ENCODE measurements around the gene VPS13C. TPM values are rescaled to one million over a fixed set of nuclear protein-coding genes. Genes with fewer than 3 reads are reported as not detected.
A peak's percentile ranks its signal among the peaks of the same experiment; 100 is the strongest.

Gene VPS13C
- total RNA-seq, 1 experiment from 2014 or later = 180 TPM

- Histone ChIP-seq H3K27me3 (ENCODE audit: low read length) (no peaks in the 10 kb centered on the region), H3K36me3 (ENCODE audit: insufficient read depth, low read length) (peaks cover 52% of the 10 kb centered on the region), H4K20me1 (ENCODE audit: insufficient read depth, low read depth, low read length) (no peaks in the 10 kb centered on the region), H3K27ac (ENCODE audit: low read length) (no peak overlapping the region), H3K4me3 (ENCODE audit: low read length) (no peak overlapping the region), H3K4me1 (ENCODE audit: low read length) (no peaks in the 10 kb centered on the region), H3K9ac (ENCODE audit: low read length) (no peak overlapping the region), H3K9me2 (replicated peaks; ENCODE audit: insufficient read depth, low read length) (no peaks in the 10 kb centered on the region; the same call in 1 of the 2 replicates), H3K9me3 (ENCODE audit: low read length) (0 out of 2 replicates have a peak, but pooled peaks cover 2% of the 10 kb centered on the region), H2AFZ (ENCODE audit: low read length) (no peak overlapping the region), H3K79me2 (ENCODE audit: low read length) (peaks cover 39% of the 10 kb centered on the region), H3K4me2 (ENCODE audit: low read depth, low read length, poor library complexity, severe bottlenecking) (no peak overlapping the region)
- DNase-seq = no peak
Measured at GRCh38 chr15:61888074-61888780, 172.0 kb downstream of the VPS13C start.

GRCh38 chr15:61880084-61880483, 180.2 kb downstream of the VPS13C start:
- Histone ChIP-seq H3K9me2 (replicated peaks; ENCODE audit: insufficient read depth, low read length) (no peaks in the 10 kb centered on the region), H3K4me2 (ENCODE audit: low read depth, low read length, poor library complexity, severe bottlenecking) (no peak overlapping the region), H3K9me3 (ENCODE audit: low read length) (no peaks in the 10 kb centered on the region), H3K4me3 (ENCODE audit: low read length) (no peak overlapping the region), H2AFZ (ENCODE audit: low read length) (no peak overlapping the region), H4K20me1 (ENCODE audit: insufficient read depth, low read depth, low read length) (no peaks in the 10 kb centered on the region), H3K27ac (ENCODE audit: low read length) (no peak overlapping the region), H3K36me3 (ENCODE audit: insufficient read depth, low read length) (peaks cover 36% of the 10 kb centered on the region; the same call in 1 of the 2 replicates), H3K27me3 (ENCODE audit: low read length) (no peaks in the 10 kb centered on the region), H3K79me2 (ENCODE audit: low read length) (no peaks in the 10 kb centered on the region; the same call in 1 of the 2 replicates), H3K9ac (ENCODE audit: low read length) (no peak overlapping the region), H3K4me1 (ENCODE audit: low read length) (no peaks in the 10 kb centered on the region)
- DNase-seq = no peak

- H3K4me2 ChIP-seq (ENCODE audit: low read depth, low read length, poor library complexity, severe bottlenecking) = no peak overlapping the region
- no peak overlapping the region for H3K4me3 ChIP-seq (ENCODE audit: low read length)
- H3K27ac ChIP-seq (ENCODE audit: low read length) = no peak overlapping the region
- no peak overlapping the region for H3K9ac ChIP-seq (ENCODE audit: low read length)
- DNase-seq = no peak
- no peaks in the 10 kb centered on the region for H3K4me1 ChIP-seq (ENCODE audit: low read length)
- no peaks in the 10 kb centered on the region for H3K9me3 ChIP-seq (ENCODE audit: low read length)
- no peaks in the 10 kb centered on the region for H3K9me2 ChIP-seq (replicated peaks; ENCODE audit: insufficient read depth, low read length)
- H3K27me3 ChIP-seq (ENCODE audit: low read length) = no peaks in the 10 kb centered on the region
- H2AFZ ChIP-seq (ENCODE audit: low read length) = no peak overlapping the region
- no peaks in the 10 kb centered on the region for H4K20me1 ChIP-seq (ENCODE audit: insufficient read depth, low read depth, low read length)
- peaks cover 36% of the 10 kb centered on the region; the same call in 1 of the 2 replicates for H3K36me3 ChIP-seq (ENCODE audit: insufficient read depth, low read length)
- H3K79me2 ChIP-seq (ENCODE audit: low read length) = no peaks in the 10 kb centered on the region; the same call in 1 of the 2 replicates
Measured at GRCh38 chr15:61879219-61879618, 181.0 kb downstream of the VPS13C start.

GRCh38 chr15:61871926-61872522, 188.2 kb downstream of the VPS13C start:
- Histone ChIP-seq H3K79me2 (ENCODE audit: low read length) (peaks cover 6% of the 10 kb centered on the region; the same call in 1 of the 2 replicates), H3K9me3 (ENCODE audit: low read length) (no peaks in the 10 kb centered on the region), H4K20me1 (ENCODE audit: insufficient read depth, low read depth, low read length) (no peaks in the 10 kb centered on the region), H3K4me2 (ENCODE audit: low read depth, low read length, poor library complexity, severe bottlenecking) (no peak overlapping the region), H3K27ac (ENCODE audit: low read length) (no peak overlapping the region), H3K4me1 (ENCODE audit: low read length) (no peaks in the 10 kb centered on the region), H3K36me3 (ENCODE audit: insufficient read depth, low read length) (peaks cover 36% of the 10 kb centered on the region), H3K9ac (ENCODE audit: low read length) (no peak overlapping the region), H3K9me2 (replicated peaks; ENCODE audit: insufficient read depth, low read length) (no peaks in the 10 kb centered on the region), H2AFZ (ENCODE audit: low read length) (no peak overlapping the region), H3K4me3 (ENCODE audit: low read length) (no peak overlapping the region), H3K27me3 (ENCODE audit: low read length) (no peaks in the 10 kb centered on the region)
- DNase-seq = peak; percentile 44

GRCh38 chr15:61869656-61870055, 190.6 kb downstream of the VPS13C start:
- Histone ChIP-seq H3K27me3 (ENCODE audit: low read length) (no peaks in the 10 kb centered on the region), H3K4me2 (ENCODE audit: low read depth, low read length, poor library complexity, severe bottlenecking) (no peak overlapping the region), H3K4me1 (ENCODE audit: low read length) (no peaks in the 10 kb centered on the region), H3K9ac (ENCODE audit: low read length) (no peak overlapping the region), H3K79me2 (ENCODE audit: low read length) (peaks cover 6% of the 10 kb centered on the region; the same call in 1 of the 2 replicates), H4K20me1 (ENCODE audit: insufficient read depth, low read depth, low read length) (no peaks in the 10 kb centered on the region), H3K9me2 (replicated peaks; ENCODE audit: insufficient read depth, low read length) (no peaks in the 10 kb centered on the region), H3K36me3 (ENCODE audit: insufficient read depth, low read length) (peaks cover 36% of the 10 kb centered on the region), H3K4me3 (ENCODE audit: low read length) (no peak overlapping the region), H3K27ac (ENCODE audit: low read length) (no peak overlapping the region), H2AFZ (ENCODE audit: low read length) (no peak overlapping the region), H3K9me3 (ENCODE audit: low read length) (no peaks in the 10 kb centered on the region)
- no peak for DNase-seq

GRCh38 chr15:61861962-61862361, 198.3 kb downstream of the VPS13C start:
- no peak for DNase-seq
- Histone ChIP-seq H3K9me2 (replicated peaks; ENCODE audit: insufficient read depth, low read length) (no peaks in the 10 kb centered on the region), H3K27me3 (ENCODE audit: low read length) (no peaks in the 10 kb centered on the region), H3K27ac (ENCODE audit: low read length) (no peak overlapping the region), H3K9me3 (ENCODE audit: low read length) (no peaks in the 10 kb centered on the region), H3K4me2 (ENCODE audit: low read depth, low read length, poor library complexity, severe bottlenecking) (no peak overlapping the region), H3K9ac (ENCODE audit: low read length) (no peak overlapping the region), H3K36me3 (ENCODE audit: insufficient read depth, low read length) (peaks cover 4% of the 10 kb centered on the region; the same call in 1 of the 2 replicates), H2AFZ (ENCODE audit: low read length) (no peak overlapping the region), H3K4me3 (ENCODE audit: low read length) (no peak overlapping the region), H3K79me2 (ENCODE audit: low read length) (no peaks in the 10 kb centered on the region), H3K4me1 (ENCODE audit: low read length) (no peaks in the 10 kb centered on the region), H4K20me1 (ENCODE audit: insufficient read depth, low read depth, low read length) (no peaks in the 10 kb centered on the region)

GRCh38 chr15:61857169-61857829, 202.9 kb downstream of the VPS13C start:
- no peak overlapping the region for H2AFZ ChIP-seq (ENCODE audit: low read length)
- H3K27me3 ChIP-seq (ENCODE audit: low read length) = no peaks in the 10 kb centered on the region
- no peak overlapping the region for H3K27ac ChIP-seq (ENCODE audit: low read length)
- no peaks in the 10 kb centered on the region for H3K9me2 ChIP-seq (replicated peaks; ENCODE audit: insufficient read depth, low read length)
- peaks cover 16% of the 10 kb centered on the region; the same call in 1 of the 2 replicates for H3K36me3 ChIP-seq (ENCODE audit: insufficient read depth, low read length)
- no peaks in the 10 kb centered on the region for H4K20me1 ChIP-seq (ENCODE audit: insufficient read depth, low read depth, low read length)
- H3K9me3 ChIP-seq (ENCODE audit: low read length) = no peaks in the 10 kb centered on the region
- no peak for DNase-seq
- no peaks in the 10 kb centered on the region for H3K79me2 ChIP-seq (ENCODE audit: low read length)
- no peak overlapping the region for H3K9ac ChIP-seq (ENCODE audit: low read length)
- no peaks in the 10 kb centered on the region for H3K4me1 ChIP-seq (ENCODE audit: low read length)
- no peak overlapping the region for H3K4me3 ChIP-seq (ENCODE audit: low read length)
- no peak overlapping the region for H3K4me2 ChIP-seq (ENCODE audit: low read depth, low read length, poor library complexity, severe bottlenecking)

- DNase-seq = no peak
- Histone ChIP-seq H3K4me1 (ENCODE audit: low read length) (no peaks in the 10 kb centered on the region), H4K20me1 (ENCODE audit: insufficient read depth, low read depth, low read length) (no peaks in the 10 kb centered on the region), H3K4me3 (ENCODE audit: low read length) (no peak overlapping the region), H3K79me2 (ENCODE audit: low read length) (no peaks in the 10 kb centered on the region), H3K9ac (ENCODE audit: low read length) (no peak overlapping the region), H3K9me3 (ENCODE audit: low read length) (no peaks in the 10 kb centered on the region), H3K36me3 (ENCODE audit: insufficient read depth, low read length) (peaks cover 16% of the 10 kb centered on the region; the same call in 1 of the 2 replicates), H3K9me2 (replicated peaks; ENCODE audit: insufficient read depth, low read length) (no peaks in the 10 kb centered on the region), H2AFZ (ENCODE audit: low read length) (no peak overlapping the region), H3K4me2 (ENCODE audit: low read depth, low read length, poor library complexity, severe bottlenecking) (no peak overlapping the region), H3K27me3 (ENCODE audit: low read length) (no peaks in the 10 kb centered on the region), H3K27ac (ENCODE audit: low read length) (no peak overlapping the region)
Measured at GRCh38 chr15:61856295-61856694, 204.0 kb downstream of the VPS13C start.

Measured in Karpas-422 (cell line).